Astrocyte (in vitro differentiated cells and primary cell): ENCODE measurements around the gene LRRC27. TPM values are rescaled to one million over a fixed set of nuclear protein-coding genes. Genes with fewer than 3 reads are reported as not detected.

Source experiments
- DNase-seq: peaks from one replicate; pipeline ENCODE4 v3.0.0-alpha.2; 2010; ENCODE audit warnings: low read depth
- FAIRE-seq: peaks from 2 replicates; lab custom pipeline; 2011; peaks lifted over from hg19 to GRCh38; lab: Jason Lieb, UNC
- H2AFZ ChIP-seq: 2 replicates; pipeline ENCODE4 v1.6.0; 2012; ENCODE audit warnings: low read depth, low read length, inconsistent platforms
- H3K27ac ChIP-seq: 2 replicates; pipeline ENCODE4 v1.5.1; 2011; ENCODE audit warnings: low read depth, low read length, inconsistent platforms
- H3K27me3 ChIP-seq: 2 replicates; pipeline ENCODE4 v1.6.0; 2011; ENCODE audit warnings: low read length, inconsistent platforms; ENCODE audit not compliant: insufficient read depth
- H3K36me3 ChIP-seq: 2 replicates; pipeline ENCODE4 v1.5.1; 2011; ENCODE audit warnings: low read length, inconsistent platforms; ENCODE audit not compliant: insufficient read depth
- H3K4me1 ChIP-seq: 2 replicates; pipeline ENCODE4 v1.5.1; 2011; ENCODE audit warnings: low read length, inconsistent platforms; ENCODE audit not compliant: insufficient read depth
- H3K4me2 ChIP-seq: 2 replicates; pipeline ENCODE4 v1.6.0; 2012; ENCODE audit warnings: low read length, inconsistent platforms
- H3K4me3 ChIP-seq: 2 replicates; pipeline ENCODE4 v1.5.1; 2011; ENCODE audit warnings: low read depth, mild to moderate bottlenecking, low read length, inconsistent platforms; ENCODE audit not compliant: insufficient read depth
- H3K79me2 ChIP-seq: 2 replicates; pipeline ENCODE4 v1.6.0; 2012; ENCODE audit warnings: mild to moderate bottlenecking, low read length, inconsistent platforms; ENCODE audit not compliant: insufficient read depth
- H3K9ac ChIP-seq: 2 replicates; pipeline ENCODE4 v1.6.0; 2012; ENCODE audit warnings: mild to moderate bottlenecking, low read length, inconsistent platforms
- H3K9me3 ChIP-seq: 2 replicates; pipeline ENCODE4 v1.5.1; 2012; ENCODE audit warnings: low read depth, mild to moderate bottlenecking, low read length, inconsistent platforms; ENCODE audit not compliant: insufficient read depth
- H4K20me1 ChIP-seq: 2 replicates; pipeline ENCODE4 v1.6.0; 2012; ENCODE audit warnings: low read length, inconsistent platforms; ENCODE audit not compliant: insufficient read depth
- H3K27ac Mint-ChIP-seq: one replicate; pipeline ENCODE4 v1.8.0; 2021; ENCODE audit warnings: mild to moderate bottlenecking, mixed read lengths; ENCODE audit not compliant: unreplicated experiment
- H3K27me3 Mint-ChIP-seq: one replicate; pipeline ENCODE4 v1.8.0; 2021; ENCODE audit warnings: low read depth, mixed read lengths; ENCODE audit not compliant: unreplicated experiment
- H3K36me3 Mint-ChIP-seq: one replicate; pipeline ENCODE4 v1.8.0; 2021; ENCODE audit warnings: low read depth, mixed read lengths; ENCODE audit not compliant: unreplicated experiment
- H3K4me1 Mint-ChIP-seq: one replicate; pipeline ENCODE4 v1.8.0; 2021; ENCODE audit warnings: low read depth, mixed read lengths; ENCODE audit not compliant: unreplicated experiment
- H3K4me3 Mint-ChIP-seq: one replicate; pipeline ENCODE4 v1.8.0; 2021; ENCODE audit warnings: mild to moderate bottlenecking, moderate library complexity, mixed read lengths; ENCODE audit not compliant: unreplicated experiment
- H3K9me3 Mint-ChIP-seq: one replicate; pipeline ENCODE4 v1.8.0; 2021; ENCODE audit warnings: mild to moderate bottlenecking, mixed read lengths; ENCODE audit not compliant: unreplicated experiment
- EZH2 ChIP-seq: IDR thresholded peaks from 2 replicates; pipeline ENCODE4 v1.6.1; 2012; ENCODE audit warnings: mild to moderate bottlenecking, low read length, inconsistent platforms; ENCODE audit not compliant: insufficient read depth
- total RNA-seq: library from RNA; stranded (reverse); gene quantifications from 2 replicates; pipeline ENCODE4 v1.2.1, GENCODE V29; 2021
- TF ChIP-seq, protein P1 (sequence below): IDR thresholded peaks from 2 replicates; pipeline ENCODE4 v1.5.1; 2011; ENCODE audit warnings: low read depth, mild to moderate bottlenecking, inconsistent platforms, low read length, moderate library complexity; ENCODE audit not compliant: insufficient read depth

The LRRC27 gene
- total RNA-seq, 1 donor from 2014 or later, result 8.0 TPM

DNA sequence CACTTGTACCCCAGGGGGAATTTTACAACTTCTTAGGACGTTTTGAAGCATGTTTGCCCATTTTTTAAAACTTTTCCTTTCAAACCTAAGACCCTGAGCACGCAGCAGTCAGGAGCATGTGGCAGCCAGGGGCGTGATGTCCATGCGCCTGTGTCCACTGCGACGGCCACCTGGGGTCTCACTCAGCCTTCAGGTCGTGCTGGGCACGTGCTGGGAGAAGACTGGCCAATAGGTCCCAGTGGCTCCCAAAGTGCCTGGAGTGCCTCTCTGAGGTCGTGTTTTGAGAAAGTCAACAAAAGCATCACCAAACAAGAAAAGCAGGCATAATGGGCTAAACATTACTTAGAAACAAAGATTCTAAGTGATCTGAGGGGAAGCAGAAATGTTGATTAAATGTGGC, 14.8 kb downstream of the LRRC27 start:
- Mint-ChIP-seq H3K27me3 (peaks cover 2% of the 10 kb centered on the region), H3K9me3 (peaks cover 2% of the 10 kb centered on the region), H3K4me1 (no peaks in the 10 kb centered on the region), H3K27ac (no peak overlapping the region), H3K36me3 (peaks cover 19% of the 10 kb centered on the region), H3K4me3 (no peak overlapping the region)
- H3K27ac ChIP-seq, result no peak overlapping the region
- DNase-seq (no peak), FAIRE-seq (no peak)
- no peaks in the 10 kb centered on the region for H3K36me3 ChIP-seq
- H3K4me2 ChIP-seq, result no peak overlapping the region
- H3K9ac ChIP-seq, result no peak overlapping the region
- H3K27me3 ChIP-seq, result no peaks in the 10 kb centered on the region
- no peaks in the 10 kb centered on the region for H3K9me3 ChIP-seq
- H3K79me2 ChIP-seq, result no peaks in the 10 kb centered on the region
- no peaks in the 10 kb centered on the region for H3K4me1 ChIP-seq
- H3K4me3 ChIP-seq, result no peak overlapping the region
- H4K20me1 ChIP-seq, result no peaks in the 10 kb centered on the region
- no peak for TF ChIP-seq EZH2
- TF ChIP-seq, protein P1, sequence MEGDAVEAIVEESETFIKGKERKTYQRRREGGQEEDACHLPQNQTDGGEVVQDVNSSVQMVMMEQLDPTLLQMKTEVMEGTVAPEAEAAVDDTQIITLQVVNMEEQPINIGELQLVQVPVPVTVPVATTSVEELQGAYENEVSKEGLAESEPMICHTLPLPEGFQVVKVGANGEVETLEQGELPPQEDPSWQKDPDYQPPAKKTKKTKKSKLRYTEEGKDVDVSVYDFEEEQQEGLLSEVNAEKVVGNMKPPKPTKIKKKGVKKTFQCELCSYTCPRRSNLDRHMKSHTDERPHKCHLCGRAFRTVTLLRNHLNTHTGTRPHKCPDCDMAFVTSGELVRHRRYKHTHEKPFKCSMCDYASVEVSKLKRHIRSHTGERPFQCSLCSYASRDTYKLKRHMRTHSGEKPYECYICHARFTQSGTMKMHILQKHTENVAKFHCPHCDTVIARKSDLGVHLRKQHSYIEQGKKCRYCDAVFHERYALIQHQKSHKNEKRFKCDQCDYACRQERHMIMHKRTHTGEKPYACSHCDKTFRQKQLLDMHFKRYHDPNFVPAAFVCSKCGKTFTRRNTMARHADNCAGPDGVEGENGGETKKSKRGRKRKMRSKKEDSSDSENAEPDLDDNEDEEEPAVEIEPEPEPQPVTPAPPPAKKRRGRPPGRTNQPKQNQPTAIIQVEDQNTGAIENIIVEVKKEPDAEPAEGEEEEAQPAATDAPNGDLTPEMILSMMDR, result no peak
- no peak overlapping the region for H2AFZ ChIP-seq

DNA sequence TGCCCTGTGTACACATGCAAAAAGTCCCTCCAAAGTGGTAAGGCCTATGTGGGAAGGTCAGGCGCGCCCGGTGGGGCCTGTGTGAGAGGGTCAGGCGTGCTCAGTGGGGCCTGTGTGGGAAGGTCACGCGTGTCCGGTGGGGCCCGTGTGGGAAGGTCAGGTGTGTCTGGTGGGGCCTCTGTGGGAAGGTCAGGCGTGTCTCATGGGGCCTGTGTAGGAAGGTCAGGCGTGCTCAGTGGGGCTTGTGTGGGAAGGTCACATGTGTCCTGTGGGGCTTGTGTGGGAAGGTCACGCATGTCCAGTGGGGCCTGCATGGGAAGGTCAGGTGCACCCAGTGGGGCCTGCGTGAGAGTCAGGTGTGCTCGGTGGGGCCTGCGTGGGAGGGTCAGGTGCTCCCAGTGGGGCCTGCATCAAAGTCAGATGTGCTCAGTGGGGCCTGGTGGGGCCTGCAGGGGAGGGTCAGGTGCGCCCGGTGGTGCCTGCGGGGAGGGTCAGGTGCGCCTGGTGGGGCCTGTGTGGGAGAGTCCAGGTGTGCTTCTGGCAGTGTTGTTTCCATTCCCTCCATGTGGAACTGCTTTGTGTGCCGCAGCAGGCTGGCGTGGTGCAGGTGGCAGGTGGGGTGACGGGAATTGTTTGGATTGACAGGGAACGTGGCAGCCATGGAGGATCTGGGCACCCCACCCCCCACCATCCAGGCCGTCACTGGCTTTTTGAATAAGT, 15.4 kb downstream of the LRRC27 start:
- no peaks in the 10 kb centered on the region for H4K20me1 ChIP-seq
- no peak overlapping the region for H3K4me3 ChIP-seq
- H3K4me2 ChIP-seq, result no peak overlapping the region
- no peak overlapping the region for H3K27ac ChIP-seq
- H3K9ac ChIP-seq, result no peak overlapping the region
- H2AFZ ChIP-seq, result no peak overlapping the region
- Mint-ChIP-seq H3K27me3 (peaks cover 2% of the 10 kb centered on the region), H3K4me3 (no peak overlapping the region), H3K27ac (no peak overlapping the region), H3K4me1 (no peaks in the 10 kb centered on the region), H3K9me3 (peaks cover 2% of the 10 kb centered on the region), H3K36me3 (peaks cover 14% of the 10 kb centered on the region)
- no peaks in the 10 kb centered on the region for H3K36me3 ChIP-seq
- no peaks in the 10 kb centered on the region for H3K27me3 ChIP-seq
- no peaks in the 10 kb centered on the region for H3K4me1 ChIP-seq
- H3K9me3 ChIP-seq, result no peaks in the 10 kb centered on the region
- TF ChIP-seq, protein P1, result no peak
- TF ChIP-seq EZH2, result no peak
- FAIRE-seq (no peak), DNase-seq (no peak)
- H3K79me2 ChIP-seq, result no peaks in the 10 kb centered on the region

DNA sequence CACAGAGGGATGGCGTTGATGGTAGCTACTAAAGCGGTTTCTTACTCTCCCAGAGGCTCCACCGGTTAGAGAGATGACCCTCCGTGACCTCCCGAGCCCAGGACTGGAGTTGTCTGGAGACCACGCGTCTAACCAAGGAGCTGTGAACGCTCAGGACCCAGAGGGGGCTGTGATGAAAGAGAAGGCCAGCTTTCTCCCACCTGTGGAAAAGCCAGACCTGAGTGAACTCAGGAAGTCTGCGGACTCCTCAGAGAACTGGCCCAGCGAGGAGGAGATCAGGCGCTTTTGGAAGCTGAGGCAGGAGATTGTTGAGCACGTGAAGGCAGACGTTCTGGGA, 15.9 kb downstream of the LRRC27 start:
- Mint-ChIP-seq H3K27ac (no peak overlapping the region), H3K4me3 (no peak overlapping the region), H3K27me3 (peaks cover 2% of the 10 kb centered on the region), H3K4me1 (no peaks in the 10 kb centered on the region), H3K9me3 (no peaks in the 10 kb centered on the region), H3K36me3 (peaks cover 12% of the 10 kb centered on the region)
- H3K9me3 ChIP-seq, result no peaks in the 10 kb centered on the region
- no peaks in the 10 kb centered on the region for H3K36me3 ChIP-seq
- no peaks in the 10 kb centered on the region for H3K4me1 ChIP-seq
- no peaks in the 10 kb centered on the region for H3K79me2 ChIP-seq
- H3K9ac ChIP-seq, result no peak overlapping the region
- peaks cover 4% of the 10 kb centered on the region for H4K20me1 ChIP-seq
- no peak overlapping the region for H2AFZ ChIP-seq
- DNase-seq, result no peak
- no peak overlapping the region for H3K27ac ChIP-seq
- H3K27me3 ChIP-seq, result no peaks in the 10 kb centered on the region
- H3K4me3 ChIP-seq, result no peak overlapping the region
- no peak overlapping the region for H3K4me2 ChIP-seq
- TF ChIP-seq, protein P1, result no peak
- no peak for FAIRE-seq
